HG02852 (cell line): Measurements from ENCODE around the gene S100A6.
A peak's percentile ranks its signal among the peaks of the same experiment; 100 is the strongest.
"Not testable (repeated sequence)": the region's sequence is repeated elsewhere in the genome, so short reads cannot be mapped to it uniquely, and the experiment has no call there.

Source experiments
- ATAC-seq: cut with Tn5 transposase; IDR thresholded peaks from one replicate; pipeline ENCODE4 v1.9.1; 2021; ENCODE audit warnings: mild to moderate bottlenecking, moderate library complexity; ENCODE audit not compliant: unreplicated experiment

The S100A6 gene

GRCh38 chr1:153535242-153536011, at the start of gene S100A6:
Gene S100A6, minus strand, starts transcription at chr1:153535991. Its CDS starts 652 bp downstream, at chr1:153535339.
- ATAC-seq: peak; percentile 24

- no peak for ATAC-seq
These were observed 49.2 kb upstream of the S100A6 start for GRCh38 chr1:153585006-153585405.

GRCh38 chr1:153583976-153584375, 48.2 kb upstream of the S100A6 start:
- no peak for ATAC-seq

- not testable (repeated sequence) for ATAC-seq
These were observed 47.7 kb upstream of the S100A6 start for GRCh38 chr1:153583514-153583913.

- not testable (repeated sequence) for ATAC-seq
These were observed 47.0 kb upstream of the S100A6 start for GRCh38 chr1:153582836-153583235.

GRCh38 chr1:153578936-153579335, 43.1 kb upstream of the S100A6 start:
- no peak for ATAC-seq

- no peak for ATAC-seq
These were observed 42.7 kb upstream of the S100A6 start for GRCh38 chr1:153578490-153578889.

- ATAC-seq: no peak
These were observed 41.8 kb upstream of the S100A6 start for GRCh38 chr1:153577624-153578051.

GRCh38 chr1:153577138-153577537, 41.3 kb upstream of the S100A6 start:
- no peak for ATAC-seq

GRCh38 chr1:153575497-153575896, 39.7 kb upstream of the S100A6 start:
- not testable (repeated sequence) for ATAC-seq

GRCh38 chr1:153575081-153575491, 39.3 kb upstream of the S100A6 start:
- not testable (repeated sequence) for ATAC-seq

- no peak for ATAC-seq
These were observed 37.6 kb upstream of the S100A6 start for GRCh38 chr1:153573351-153573750.

GRCh38 chr1:153572569-153573015, 36.8 kb upstream of the S100A6 start:
- ATAC-seq: peak; percentile 60

- ATAC-seq: no peak
These were observed 35.9 kb upstream of the S100A6 start for GRCh38 chr1:153571706-153572105.

GRCh38 chr1:153570874-153571273, 35.1 kb upstream of the S100A6 start:
- no peak for ATAC-seq

- ATAC-seq: no peak
These were observed 33.7 kb upstream of the S100A6 start for GRCh38 chr1:153569465-153569864.

GRCh38 chr1:153568367-153569099, 32.7 kb upstream of the S100A6 start:
- ATAC-seq: no peak

- ATAC-seq: no peak
These were observed 32.0 kb upstream of the S100A6 start for GRCh38 chr1:153567621-153568366.

GRCh38 chr1:153566414-153567371, 30.9 kb upstream of the S100A6 start:
- ATAC-seq: no peak
